Activated B cell treated with CpG ODN at 0.5 μM for 24 hours (primary cell): Measurements from ENCODE around the gene ANKRD62. TPM values are rescaled to one million over a fixed set of nuclear protein-coding genes. Genes with fewer than 3 reads are reported as not detected.

Experiments used
- ATAC-seq: fragments of 200-7000 bp; cut with Tn5 transposase; one replicate; pipeline ENCODE4 v1.10.0; 2021; ENCODE audit warnings: low read depth, mild to moderate bottlenecking, moderate library complexity
- CTCF ChIA-PET: fragments of 350-600 bp; sonication (Branson Sonifier 250); formaldehyde crosslinking; loops from one replicate; lab custom pipeline; 2021; ENCODE audit warnings: antibody characterized with exemption; lab: Charles Lee
- POLR2A ChIA-PET: fragments of 350-600 bp; sonication (Branson Sonifier 250); formaldehyde crosslinking; loops from one replicate; lab custom pipeline; 2021; ENCODE audit warnings: antibody characterized with exemption; lab: Charles Lee
- DNase-seq: peaks from one replicate; pipeline ENCODE4 v3.0.0; 2022
- H3K27ac Mint-ChIP-seq: one replicate; pipeline ENCODE4 v1.8.0; 2020; ENCODE audit warnings: mixed read lengths
- H3K27me3 Mint-ChIP-seq: one replicate; pipeline ENCODE4 v1.8.0; 2021; ENCODE audit warnings: mixed read lengths
- H3K36me3 Mint-ChIP-seq: one replicate; pipeline ENCODE4 v1.8.0; 2021; ENCODE audit warnings: low read depth, mixed read lengths
- H3K4me1 Mint-ChIP-seq: one replicate; pipeline ENCODE4 v1.8.0; 2021; ENCODE audit warnings: mixed read lengths
- H3K4me3 Mint-ChIP-seq: one replicate; pipeline ENCODE4 v1.8.0; 2020; ENCODE audit warnings: mild to moderate bottlenecking, mixed read lengths
- H3K9me3 Mint-ChIP-seq: one replicate; pipeline ENCODE4 v1.8.0; 2020; ENCODE audit warnings: mixed read lengths
- CTCF ChIP-seq: fragments of 200-600 bp; IDR thresholded peaks from one replicate; pipeline ENCODE4 v1.8.0; 2022; ENCODE audit warnings: antibody characterized with exemption, mild to moderate bottlenecking
- intact Hi-C: fragments of 100-400 bp; cut with micrococcal nuclease; formaldehyde crosslinking; loops from one replicate; pipeline ENCODE4 v1.15.1; 2024
- total RNA-seq: library from RNA; stranded (reverse); gene quantifications from 2 replicates; pipeline ENCODE4 v1.2.3, GENCODE V29; 2022

ANKRD62 gene
- total RNA-seq, 1 donor from 2014 or later = not detected

GRCh38 chr18:12085136-12085535 is 8.5 kb upstream of the ANKRD62 start:
- intact Hi-C loops = no loop called here
- TF ChIP-seq CTCF = no peak
- CTCF ChIA-PET = no interaction called here

GRCh38 chr18:12085786-12086185 is 7.9 kb upstream of the ANKRD62 start:
- no peak for TF ChIP-seq CTCF
- H3K4me1 Mint-ChIP-seq = no peaks in the 10 kb centered on the region
- intact Hi-C loops = no loop called here
- ATAC-seq (no peak), DNase-seq (no peak)
- no peak overlapping the region for H3K4me3 Mint-ChIP-seq
- ChIA-PET POLR2A (no interaction called here), CTCF (no interaction called here)
- H3K27me3 Mint-ChIP-seq = peaks cover 4% of the 10 kb centered on the region
- H3K27ac Mint-ChIP-seq = no peak overlapping the region
- H3K9me3 Mint-ChIP-seq = no peaks in the 10 kb centered on the region
- no peaks in the 10 kb centered on the region for H3K36me3 Mint-ChIP-seq

More at GRCh38 chr18:12085136-12085535, 8.5 kb upstream of the ANKRD62 start:
- Mint-ChIP-seq H3K4me3 (no peak overlapping the region), H3K36me3 (no peaks in the 10 kb centered on the region), H3K4me1 (no peaks in the 10 kb centered on the region), H3K9me3 (no peaks in the 10 kb centered on the region), H3K27me3 (peaks cover 4% of the 10 kb centered on the region), H3K27ac (no peak overlapping the region)
- POLR2A ChIA-PET = no interaction called here
- DNase-seq (no peak), ATAC-seq (no peak)

- CTCF ChIA-PET = no interaction called here
- H3K4me1 Mint-ChIP-seq = no peaks in the 10 kb centered on the region
- no peak for TF ChIP-seq CTCF
- H3K9me3 Mint-ChIP-seq = no peaks in the 10 kb centered on the region
- peaks cover 4% of the 10 kb centered on the region for H3K27me3 Mint-ChIP-seq
- intact Hi-C loops = no loop called here
- POLR2A ChIA-PET = no interaction called here
- DNase-seq (no peak), ATAC-seq (no peak)
- H3K4me3 Mint-ChIP-seq = no peak overlapping the region
- no peaks in the 10 kb centered on the region for H3K36me3 Mint-ChIP-seq
- H3K27ac Mint-ChIP-seq = no peak overlapping the region
These were observed 7.4 kb upstream of the ANKRD62 start for GRCh38 chr18:12086249-12086648.

- no peak overlapping the region for H3K4me3 Mint-ChIP-seq
- H3K9me3 Mint-ChIP-seq = no peaks in the 10 kb centered on the region
- no peak overlapping the region for H3K27ac Mint-ChIP-seq
- no peak for TF ChIP-seq CTCF
- ATAC-seq (no peak), DNase-seq (no peak)
- peaks cover 4% of the 10 kb centered on the region for H3K27me3 Mint-ChIP-seq
- intact Hi-C loops = no loop called here
- POLR2A ChIA-PET = no interaction called here
- no peaks in the 10 kb centered on the region for H3K4me1 Mint-ChIP-seq
- CTCF ChIA-PET = no interaction called here
- no peaks in the 10 kb centered on the region for H3K36me3 Mint-ChIP-seq
These were observed 6.8 kb upstream of the ANKRD62 start for GRCh38 chr18:12086677-12087470.

GRCh38 chr18:12087471-12088025 is 6.1 kb upstream of the ANKRD62 start:
- H3K4me1 Mint-ChIP-seq = no peaks in the 10 kb centered on the region
- peaks cover 3% of the 10 kb centered on the region for H3K27me3 Mint-ChIP-seq
- H3K27ac Mint-ChIP-seq = no peak overlapping the region
- no peak for TF ChIP-seq CTCF
- H3K4me3 Mint-ChIP-seq = no peak overlapping the region
- ChIA-PET POLR2A (no interaction called here), CTCF (no interaction called here)
- ATAC-seq (no peak), DNase-seq (no peak)
- intact Hi-C loops = no loop called here
- no peaks in the 10 kb centered on the region for H3K36me3 Mint-ChIP-seq
- no peaks in the 10 kb centered on the region for H3K9me3 Mint-ChIP-seq
